Sigmoid colon (tissue), 7 donors: ENCODE measurements around the gene IL20RB. TPM values are rescaled to one million over a fixed set of nuclear protein-coding genes. Genes with fewer than 3 reads are reported as not detected.

Experiments
- DNase-seq: peaks from one replicate; pipeline ENCODE4 v3.0.0-alpha.2; 2019
- H3K27ac ChIP-seq, 4 donors: fragments of 200-600 bp; sonication (generic); one replicate each; pipeline ENCODE4 v1.5.1; 2016 to 2019; ENCODE audit warnings: mild to moderate bottlenecking in 1 of 4
- H3K27me3 ChIP-seq, 3 donors: fragments of 200-600 bp; sonication (generic); one replicate each; pipeline ENCODE4 v1.5.1; 2019; ENCODE audit warnings: mild to moderate bottlenecking in 1 of 3
- H3K36me3 ChIP-seq, 4 donors: fragments of 200-600 bp; sonication (generic); one replicate each; pipeline ENCODE4 v1.5.1; 2016 to 2019
- H3K4me1 ChIP-seq, 4 donors: fragments of 200-600 bp; sonication (generic); one replicate each; pipeline ENCODE4 v1.5.1; 2017 to 2019
- H3K4me3 ChIP-seq, 4 donors: fragments of 200-600 bp; sonication (generic); one replicate each; pipeline ENCODE4 v1.5.1; 2017 to 2019; ENCODE audit warnings: mild to moderate bottlenecking in 2 of 4, moderate library complexity in 1 of 4
- H3K9me3 ChIP-seq, 4 donors: fragments of 200-600 bp in 3 of 4; sonication (generic) in 3 of 4; one replicate each; pipeline versions ENCODE4 v1.5.1 to v1.6.1; 2013 to 2019
- EP300 ChIP-seq, 4 donors: sonication (generic); formaldehyde crosslinking; IDR thresholded peaks; one replicate each; pipeline ENCODE4 v1.6.1; 2017; ENCODE audit warnings: antibody characterized with exemption in 4 of 4
- POLR2A ChIP-seq, 2 donors: fragments of 450-650 bp; IDR thresholded peaks; one replicate each; pipeline ENCODE4 v1.6.1; 2016; ENCODE audit warnings: antibody characterized with exemption in 2 of 2, mild to moderate bottlenecking in 2 of 2, moderate library complexity in 2 of 2
- POLR2AphosphoS5 ChIP-seq, 4 donors: sonication (generic); formaldehyde crosslinking; IDR thresholded peaks; one replicate each; pipeline ENCODE4 v1.6.1; 2017; ENCODE audit warnings: antibody characterized with exemption in 4 of 4
- WGBS, 2 donors: extraction: QIAGEN DNeasy Blood & Tissue Kit; methylation state at CpG; one replicate each; pipeline ENCODE4 v1.1.7; 2013; 5-methylcytosine and 5-hydroxymethylcytosine counted together
- intact Hi-C: fragments of 100-400 bp; cut with DNase I; formaldehyde crosslinking; loops from one replicate; pipeline ENCODE4 v1.15.1; 2023
- polyA plus RNA-seq, 3 donors: library from polyadenylated mRNA; stranded (reverse); fragments of 200-250 nt; gene quantifications; one replicate each; pipeline ENCODE4 v1.2.3, GENCODE V29; 2013
- total RNA-seq, 4 donors: library from RNA; depleted of rRNA; stranded (reverse); fragments of >200 nt; gene quantifications; one replicate each; pipeline ENCODE4 v1.1.0, GENCODE V29; 2016
- TF ChIP-seq, protein P1 (sequence below), 4 experiments: fragments of 450-650 bp in 3 of 4; fragments of 200-600 bp in 1 of 4; IDR thresholded peaks; one replicate each; pipeline ENCODE4 v1.5.1; 2016 to 2019; ENCODE audit warnings: antibody characterized with exemption in 4 of 4, mild to moderate bottlenecking in 3 of 4, moderate library complexity in 2 of 4
- donor health status: healthy with polysubstance abuse.
- donor health status: Bipolar disorder and iron deficiency.
- donor health status: healthy.

IL20RB gene
- total and polyA plus RNA-seq, 7 donors: 0.28 to 1.8 (median 1.2) TPM; not detected in 2

- no peaks in the 10 kb centered on the region for H3K9me3 ChIP-seq
- no peaks in the 10 kb centered on the region for H3K27me3 ChIP-seq
- no peak overlapping the region for H3K4me3 ChIP-seq
- no peaks in the 10 kb centered on the region for H3K36me3 ChIP-seq
- WGBS, 2 donors: 94 to 97% methylated on average over 3 of the region's 3 CpGs
- peaks cover 0 to 29% (median 13%) of the 10 kb centered on the region in 4 donors for H3K4me1 ChIP-seq
- DNase-seq: no peak
- no peak overlapping the region for H3K27ac ChIP-seq
- TF ChIP-seq POLR2A (IDR thresholded peaks at IDR 0.05): no peak
- TF ChIP-seq POLR2AphosphoS5 (IDR thresholded peaks at IDR 0.05): no peak
- no peak for TF ChIP-seq EP300 (IDR thresholded peaks at IDR 0.05)
- TF ChIP-seq, protein P1, sequence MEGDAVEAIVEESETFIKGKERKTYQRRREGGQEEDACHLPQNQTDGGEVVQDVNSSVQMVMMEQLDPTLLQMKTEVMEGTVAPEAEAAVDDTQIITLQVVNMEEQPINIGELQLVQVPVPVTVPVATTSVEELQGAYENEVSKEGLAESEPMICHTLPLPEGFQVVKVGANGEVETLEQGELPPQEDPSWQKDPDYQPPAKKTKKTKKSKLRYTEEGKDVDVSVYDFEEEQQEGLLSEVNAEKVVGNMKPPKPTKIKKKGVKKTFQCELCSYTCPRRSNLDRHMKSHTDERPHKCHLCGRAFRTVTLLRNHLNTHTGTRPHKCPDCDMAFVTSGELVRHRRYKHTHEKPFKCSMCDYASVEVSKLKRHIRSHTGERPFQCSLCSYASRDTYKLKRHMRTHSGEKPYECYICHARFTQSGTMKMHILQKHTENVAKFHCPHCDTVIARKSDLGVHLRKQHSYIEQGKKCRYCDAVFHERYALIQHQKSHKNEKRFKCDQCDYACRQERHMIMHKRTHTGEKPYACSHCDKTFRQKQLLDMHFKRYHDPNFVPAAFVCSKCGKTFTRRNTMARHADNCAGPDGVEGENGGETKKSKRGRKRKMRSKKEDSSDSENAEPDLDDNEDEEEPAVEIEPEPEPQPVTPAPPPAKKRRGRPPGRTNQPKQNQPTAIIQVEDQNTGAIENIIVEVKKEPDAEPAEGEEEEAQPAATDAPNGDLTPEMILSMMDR (IDR thresholded peaks at IDR 0.05): no peak
- intact Hi-C loops: no loop called here
Observed at GRCh38 chr3:136914739-136915138, 43.0 kb upstream of the IL20RB start.

DNA sequence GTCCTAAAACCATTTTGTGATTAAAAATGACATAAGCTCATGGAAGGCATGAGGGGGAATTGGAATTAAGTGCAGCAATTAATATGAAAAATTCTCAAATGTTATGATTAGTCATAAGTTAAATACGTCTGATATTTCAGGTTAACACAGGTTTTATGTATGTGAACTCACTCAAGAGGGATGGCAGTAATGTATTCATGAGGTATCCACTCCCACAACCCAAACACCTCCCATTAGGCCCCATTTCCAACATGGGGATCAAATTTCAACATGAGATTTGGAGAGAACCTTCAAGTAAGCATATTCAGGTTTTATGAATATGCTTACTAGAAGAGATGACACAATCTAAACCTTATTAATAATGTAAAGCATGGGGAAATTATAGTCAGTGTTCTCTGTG is 41.6 kb upstream of the IL20RB start:
- WGBS, 2 donors: 95 to 96% methylated on average over 1 of the region's 1 CpG
- H3K4me3 ChIP-seq: no peak overlapping the region
- intact Hi-C loops: no loop called here
- DNase-seq: no peak
- H3K36me3 ChIP-seq: no peaks in the 10 kb centered on the region
- no peaks in the 10 kb centered on the region for H3K27me3 ChIP-seq
- H3K9me3 ChIP-seq: no peaks in the 10 kb centered on the region
- no peak overlapping the region for H3K27ac ChIP-seq
- no peak for TF ChIP-seq POLR2AphosphoS5 (IDR thresholded peaks at IDR 0.05)
- TF ChIP-seq, protein P1 (IDR thresholded peaks at IDR 0.05): no peak
- no peak for TF ChIP-seq POLR2A (IDR thresholded peaks at IDR 0.05)
- no peak for TF ChIP-seq EP300 (IDR thresholded peaks at IDR 0.05)
- peaks cover 0 to 23% (median 11%) of the 10 kb centered on the region in 4 donors for H3K4me1 ChIP-seq

- intact Hi-C loops: no loop called here
- no peaks in the 10 kb centered on the region for H3K9me3 ChIP-seq
- TF ChIP-seq, protein P1 (IDR thresholded peaks at IDR 0.05): no peak
- TF ChIP-seq POLR2A (IDR thresholded peaks at IDR 0.05) (no peak), POLR2AphosphoS5 (IDR thresholded peaks at IDR 0.05) (no peak), EP300 (IDR thresholded peaks at IDR 0.05) (no peak)
- 28 to 47% methylated on average over 1 of the region's 1 CpG for WGBS, 2 donors
- H3K4me3 ChIP-seq: no peak overlapping the region
- H3K4me1 ChIP-seq: peaks cover 0 to 23% (median 11%) of the 10 kb centered on the region in 4 donors
- no peak for DNase-seq
- H3K27ac ChIP-seq: no peak overlapping the region
- no peaks in the 10 kb centered on the region for H3K27me3 ChIP-seq
- H3K36me3 ChIP-seq: no peaks in the 10 kb centered on the region
Observed at GRCh38 chr3:136919799-136920580, 37.8 kb upstream of the IL20RB start.

DNA sequence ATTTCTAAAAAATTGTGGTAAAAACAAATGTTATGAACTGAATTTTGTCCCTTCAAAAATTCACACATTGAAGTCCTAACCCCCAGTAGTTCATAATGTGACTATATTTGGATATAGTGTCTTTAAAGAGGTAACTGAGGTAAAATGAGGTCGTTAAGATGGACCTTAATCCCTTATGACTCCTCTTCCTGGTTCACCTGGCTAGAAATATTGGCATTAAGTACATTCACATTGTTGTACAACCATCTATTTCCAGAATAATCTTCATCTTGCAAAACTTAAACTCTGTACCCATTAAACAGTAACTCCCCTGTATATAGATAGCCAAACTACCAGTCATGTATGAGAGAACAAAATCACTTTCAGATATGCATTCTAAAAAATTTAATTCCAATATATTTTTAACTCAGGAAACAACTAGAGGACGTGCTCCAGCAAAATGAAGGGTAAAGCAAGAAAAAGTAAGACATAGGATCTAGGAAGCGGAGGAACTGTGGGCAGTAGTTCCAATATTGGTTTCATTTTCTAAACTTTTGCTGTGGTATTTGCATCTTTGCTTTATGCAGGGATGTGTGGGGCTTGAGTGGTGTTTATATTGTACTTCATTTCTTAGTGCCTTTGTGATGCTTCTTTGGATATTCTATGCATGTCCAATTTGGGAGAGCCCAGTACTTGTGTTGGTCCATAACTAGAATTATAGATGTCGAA is 36.7 kb upstream of the IL20RB start:
- peaks cover 0 to 23% (median 14%) of the 10 kb centered on the region in 4 donors for H3K4me1 ChIP-seq
- 79 to 83% methylated on average over 4 of the region's 4 CpGs for WGBS, 2 donors

More for the DNA sequence above, 36.7 kb upstream of the IL20RB start:
- H3K36me3 ChIP-seq: no peaks in the 10 kb centered on the region
- H3K4me3 ChIP-seq: no peak overlapping the region
- DNase-seq: no peak
- no peaks in the 10 kb centered on the region for H3K27me3 ChIP-seq
- intact Hi-C loops: no loop called here
- TF ChIP-seq, protein P1 (IDR thresholded peaks at IDR 0.05): no peak
- no peak for TF ChIP-seq POLR2AphosphoS5 (IDR thresholded peaks at IDR 0.05)
- no peak for TF ChIP-seq EP300 (IDR thresholded peaks at IDR 0.05)
- no peak for TF ChIP-seq POLR2A (IDR thresholded peaks at IDR 0.05)
- no peaks in the 10 kb centered on the region for H3K9me3 ChIP-seq
- no peak overlapping the region for H3K27ac ChIP-seq
